ENCODE results near the gene CHST2.

Gene CHST2

DNA sequence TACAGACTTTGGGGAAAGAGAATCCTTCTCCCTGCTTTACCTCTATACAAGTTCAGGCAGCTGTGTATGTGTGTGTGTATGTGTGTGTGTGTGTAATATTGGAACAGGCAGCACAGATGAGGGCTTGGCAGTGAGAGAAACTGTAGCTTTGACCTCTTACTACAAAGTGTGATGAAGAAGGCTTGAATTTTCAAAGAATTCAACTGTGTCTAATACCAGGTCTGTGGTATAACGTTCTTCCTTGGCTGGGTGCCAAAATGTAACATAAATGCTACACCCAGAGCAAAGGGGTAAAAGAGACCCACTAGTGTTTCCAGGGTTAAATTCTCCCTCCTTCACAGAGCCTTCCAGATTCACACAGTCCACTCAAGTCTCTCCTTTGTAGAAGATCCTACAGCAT lies 51.1 kb downstream of the CHST2 start:
- peak; percentile 25 for DNase-seq

GRCh38 chr3:143171141-143171980 lies 51.8 kb downstream of the CHST2 start:
- DNase-seq = peak; percentile 40

GRCh38 chr3:143172062-143172794 lies 52.7 kb downstream of the CHST2 start:
- DNase-seq = peak; percentile 16

DNA sequence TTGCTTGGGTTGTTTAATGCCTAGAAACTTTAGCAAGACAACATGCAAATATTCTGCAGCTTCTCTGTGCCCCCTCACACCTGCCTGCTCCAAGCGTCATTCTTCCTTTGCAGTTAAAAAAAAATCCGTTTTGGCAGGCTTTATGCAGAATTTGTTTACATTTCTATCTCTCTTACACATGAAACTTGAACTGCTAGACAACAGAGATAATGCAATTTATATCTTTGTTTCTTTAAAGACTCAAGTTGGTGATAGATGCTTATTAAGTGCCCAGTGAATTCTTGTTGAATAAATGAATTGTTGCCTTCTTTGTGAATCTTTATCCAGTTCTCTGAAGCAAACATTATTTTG lies 53.2 kb downstream of the CHST2 start:
- no peak for DNase-seq

DNA sequence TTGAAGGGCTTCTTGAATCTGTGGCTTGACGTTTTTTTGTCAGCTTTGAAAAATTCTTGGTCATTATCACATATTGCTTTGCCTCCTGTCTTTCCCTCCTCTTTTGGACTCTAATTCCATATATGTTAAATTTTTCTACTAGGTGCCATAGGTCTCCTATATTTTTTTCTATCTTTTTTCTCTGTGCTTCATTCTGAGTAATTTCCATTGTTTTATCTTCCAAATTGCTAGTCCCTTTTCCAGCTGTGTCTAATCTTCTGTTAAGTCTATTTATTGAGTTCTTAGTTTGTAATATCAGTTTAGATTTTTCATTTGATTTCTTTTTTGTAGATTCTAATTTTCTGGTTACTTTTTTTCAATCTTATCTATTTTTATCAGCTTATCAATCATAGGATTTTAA lies 53.7 kb downstream of the CHST2 start:
- DNase-seq = no peak
